HG03095 (cell line): Measurements from ENCODE around the gene TRIM46.
"Not testable (repeated sequence)": the region's sequence is repeated elsewhere in the genome, so short reads cannot be mapped to it uniquely, and the experiment has no call there.

Experiments
- ATAC-seq: cut with Tn5 transposase; IDR thresholded peaks from one replicate; pipeline ENCODE4 v1.9.1; 2021; ENCODE audit warnings: moderate library complexity; ENCODE audit not compliant: unreplicated experiment

TRIM46 gene

DNA sequence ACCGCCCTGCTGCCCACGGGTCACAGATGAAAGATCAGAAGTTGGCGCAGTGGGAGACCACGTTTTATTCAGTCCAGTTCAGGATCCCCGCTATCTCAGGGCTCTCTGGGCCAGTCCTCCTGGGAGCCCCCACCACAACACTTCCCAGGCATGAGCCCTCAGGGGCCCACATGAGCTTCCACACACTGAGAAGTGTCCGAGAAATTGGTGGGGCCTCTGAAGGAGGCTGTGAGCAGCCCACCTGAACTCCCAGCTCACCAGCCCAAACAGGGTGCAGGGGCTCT, 12.1 kb downstream of the TRIM46 start:
- ATAC-seq: no peak

DNA sequence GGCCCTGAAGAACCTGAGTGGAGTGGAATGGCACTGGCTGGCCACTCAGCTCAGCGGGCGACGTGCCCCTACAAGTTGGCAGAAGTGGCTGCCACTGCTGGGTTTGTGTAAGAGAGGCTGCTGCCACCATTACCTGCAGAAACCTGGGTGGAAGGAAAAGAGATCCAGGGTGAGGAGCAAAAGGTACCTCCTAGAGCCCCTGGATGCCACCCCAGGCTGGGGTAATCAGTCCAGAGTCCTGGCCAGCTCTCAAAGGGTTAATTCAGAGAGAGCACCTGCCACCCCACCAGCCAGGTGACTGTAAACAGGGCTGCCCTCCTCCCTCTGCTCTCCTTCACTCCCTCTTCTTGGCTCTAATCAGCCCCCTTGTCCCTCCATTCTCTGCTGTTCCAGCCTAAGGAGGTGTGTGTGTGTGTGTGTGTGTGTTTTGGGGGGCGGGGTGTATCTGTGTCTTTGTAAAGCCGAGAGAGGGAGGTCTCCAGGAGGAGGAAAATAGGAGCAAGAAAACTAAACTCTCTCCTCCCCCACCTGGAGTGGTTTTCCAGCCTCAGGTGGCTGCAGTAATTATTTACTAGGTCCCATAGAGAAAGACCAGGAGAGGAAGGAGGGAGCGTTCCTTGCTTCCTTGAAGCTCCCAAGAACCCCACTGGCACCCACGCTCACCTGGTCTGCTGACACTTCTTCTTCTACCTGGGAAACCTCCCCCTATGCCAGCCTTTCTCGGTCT, 12.6 kb downstream of the TRIM46 start:
- ATAC-seq: no peak

GRCh38 chr1:155186794-155187455, 13.3 kb downstream of the TRIM46 start:
- ATAC-seq: no peak

GRCh38 chr1:155187456-155187891, 13.8 kb downstream of the TRIM46 start:
- no peak for ATAC-seq

- no peak for ATAC-seq
These were observed 14.6 kb downstream of the TRIM46 start for GRCh38 chr1:155188268-155188667.

DNA sequence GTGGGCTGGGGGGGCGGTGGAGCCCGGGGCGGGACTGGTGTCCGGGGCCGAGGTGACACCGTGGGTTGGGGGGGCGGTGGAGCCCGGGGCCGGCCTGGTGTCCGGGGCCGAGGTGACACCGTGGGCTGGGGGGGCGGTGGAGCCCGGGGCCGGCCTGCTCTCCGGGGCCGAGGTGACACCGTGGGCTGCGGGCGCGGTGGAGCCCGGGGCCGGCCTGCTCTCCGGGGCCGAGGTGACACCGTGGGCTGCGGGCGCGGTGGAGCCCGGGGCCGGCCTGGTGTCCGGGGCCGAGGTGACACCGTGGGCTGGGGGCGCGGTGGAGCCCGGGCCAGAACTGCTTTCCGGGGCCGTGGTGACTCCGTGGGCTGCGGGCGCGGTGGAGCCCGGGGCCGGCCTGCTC, 16.3 kb downstream of the TRIM46 start:
- not testable (repeated sequence) for ATAC-seq

DNA sequence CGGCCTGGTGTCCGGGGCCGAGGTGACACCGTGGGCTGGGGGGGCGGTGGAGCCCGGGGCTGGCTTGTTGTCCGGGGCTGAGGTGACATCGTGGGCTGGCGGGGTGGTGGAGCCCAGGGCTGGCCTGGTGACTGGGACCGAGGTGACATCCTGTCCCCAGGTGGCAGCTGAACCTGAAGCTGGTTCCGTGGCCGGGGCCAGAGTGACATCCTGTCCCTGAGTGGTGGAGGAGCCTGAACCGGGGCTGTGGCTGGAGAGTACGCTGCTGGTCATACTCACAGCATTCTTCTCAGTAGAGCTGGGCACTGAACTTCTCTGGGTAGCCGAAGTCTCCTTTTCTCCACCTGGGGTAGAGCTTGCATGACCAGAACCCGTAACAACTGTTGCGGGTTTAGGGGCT, 18.3 kb downstream of the TRIM46 start:
- ATAC-seq: no peak

DNA sequence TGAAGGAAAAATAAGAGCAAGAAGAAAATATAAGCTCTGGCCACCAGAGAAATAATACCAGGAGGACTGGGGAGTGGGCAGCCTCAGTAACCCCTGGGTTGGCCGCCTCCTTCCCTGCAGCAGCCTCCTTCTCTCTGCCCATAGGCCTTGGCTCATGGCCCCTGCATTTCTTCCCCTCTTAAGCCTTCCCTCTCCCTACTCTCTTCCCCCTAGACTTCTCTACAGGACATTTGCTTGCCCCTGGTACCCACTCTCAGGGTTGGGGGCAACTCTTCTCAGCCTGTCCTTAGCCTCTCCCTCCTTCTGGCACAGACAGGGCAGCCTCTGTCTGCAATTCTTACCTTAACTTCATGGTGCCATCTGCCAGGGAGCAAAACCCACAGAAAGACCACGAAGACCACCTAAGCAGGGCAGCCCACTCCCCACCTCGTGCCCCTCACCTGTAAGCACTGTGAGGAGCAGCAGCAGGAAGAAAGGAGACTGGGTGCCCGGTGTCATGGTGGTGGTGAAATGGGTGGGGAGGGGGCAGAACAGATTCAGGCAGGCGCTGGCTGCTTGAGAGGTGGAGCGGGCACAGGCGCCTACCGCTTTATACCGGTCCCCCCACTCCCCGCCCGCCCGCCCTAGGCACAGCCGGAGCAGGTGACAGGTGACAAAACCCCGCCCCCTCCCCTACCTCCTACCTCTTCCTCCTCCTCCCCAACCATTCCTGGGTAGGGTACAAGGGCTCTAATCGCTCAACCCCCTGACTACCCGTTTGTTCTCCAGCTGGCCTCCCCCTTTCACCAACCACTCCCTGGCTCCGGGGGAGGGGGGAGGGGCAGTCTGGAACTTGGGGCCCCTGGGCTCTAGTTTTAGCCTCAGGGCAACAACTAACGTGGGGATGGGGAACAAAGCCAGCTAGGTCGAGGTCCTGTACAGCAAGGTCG, 19.0 kb downstream of the TRIM46 start:
- ATAC-seq: no peak

- peak; percentile 58 for ATAC-seq
These were observed 19.8 kb downstream of the TRIM46 start for GRCh38 chr1:155193275-155193990.

DNA sequence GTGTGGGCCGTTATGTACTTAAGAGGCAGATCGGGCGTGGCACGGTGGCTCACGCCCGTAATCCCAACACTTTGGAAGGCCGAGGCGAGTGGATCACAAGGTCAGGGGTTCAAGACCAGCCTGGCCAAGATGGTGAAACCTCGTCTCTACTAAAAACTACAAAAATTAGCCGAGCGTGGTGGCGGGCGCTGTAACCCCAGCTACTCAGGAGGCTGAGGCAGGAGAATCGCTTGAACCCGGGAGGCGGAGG, 20.3 kb downstream of the TRIM46 start:
- not testable (repeated sequence) for ATAC-seq

GRCh38 chr1:155195201-155196102, 21.8 kb downstream of the TRIM46 start:
- no peak for ATAC-seq

GRCh38 chr1:155196103-155196892, 22.6 kb downstream of the TRIM46 start:
- no peak for ATAC-seq

DNA sequence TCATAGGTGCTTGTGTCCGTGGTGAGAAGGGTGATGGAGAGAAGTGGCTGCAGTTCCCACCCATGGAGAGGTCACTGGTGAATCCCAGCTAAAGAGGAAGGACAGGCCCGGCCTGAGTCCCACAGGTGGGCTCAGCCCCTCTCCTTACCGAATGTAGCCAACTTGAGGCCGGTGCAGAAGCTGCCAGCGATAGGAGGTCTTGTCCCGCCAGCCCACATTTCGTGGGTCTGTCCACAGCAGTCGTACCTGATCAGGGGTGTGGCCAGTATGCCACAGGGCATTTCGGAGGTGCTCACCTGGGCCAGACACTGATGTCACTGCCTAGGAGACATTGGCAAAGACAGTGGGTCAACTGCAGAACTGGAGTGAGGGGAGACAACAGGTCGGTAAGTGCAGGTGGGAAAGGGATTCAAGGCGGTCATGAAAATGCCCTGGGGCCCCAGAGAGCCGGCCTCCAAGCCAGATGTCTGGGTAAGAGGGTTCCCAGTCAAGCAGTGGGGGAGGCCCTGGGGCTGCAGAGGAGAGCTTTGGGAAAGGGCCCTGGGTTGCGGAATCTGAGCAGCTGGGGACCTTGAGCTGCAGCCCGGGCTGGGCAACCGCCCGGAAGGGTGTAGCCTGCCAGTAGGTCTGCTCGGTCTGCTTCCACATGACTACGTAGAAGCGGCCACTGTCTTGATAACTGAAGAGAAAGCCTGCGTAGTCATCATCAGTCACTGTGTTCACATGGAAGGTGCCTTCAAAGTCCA, 23.4 kb downstream of the TRIM46 start:
- no peak for ATAC-seq

GRCh38 chr1:155197901-155198546, 24.4 kb downstream of the TRIM46 start:
- ATAC-seq: no peak

DNA sequence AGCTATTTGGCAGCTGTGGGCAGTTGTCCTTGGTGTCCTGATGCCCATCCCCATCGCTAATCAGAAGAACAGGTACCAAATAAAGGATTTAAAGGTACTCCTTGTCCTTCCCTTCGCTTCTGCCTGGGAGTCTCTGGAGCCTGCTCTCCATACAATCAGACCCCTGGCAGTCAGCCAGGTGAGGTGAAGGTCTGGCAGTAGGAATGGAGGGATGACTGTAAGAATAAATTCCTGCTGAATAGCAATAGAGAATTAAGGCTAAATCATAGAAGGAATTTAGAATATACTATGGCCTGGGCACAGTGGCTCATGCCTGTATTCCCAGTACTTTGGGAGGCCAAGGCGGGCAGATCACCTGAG, 24.9 kb downstream of the TRIM46 start:
- no peak for ATAC-seq

DNA sequence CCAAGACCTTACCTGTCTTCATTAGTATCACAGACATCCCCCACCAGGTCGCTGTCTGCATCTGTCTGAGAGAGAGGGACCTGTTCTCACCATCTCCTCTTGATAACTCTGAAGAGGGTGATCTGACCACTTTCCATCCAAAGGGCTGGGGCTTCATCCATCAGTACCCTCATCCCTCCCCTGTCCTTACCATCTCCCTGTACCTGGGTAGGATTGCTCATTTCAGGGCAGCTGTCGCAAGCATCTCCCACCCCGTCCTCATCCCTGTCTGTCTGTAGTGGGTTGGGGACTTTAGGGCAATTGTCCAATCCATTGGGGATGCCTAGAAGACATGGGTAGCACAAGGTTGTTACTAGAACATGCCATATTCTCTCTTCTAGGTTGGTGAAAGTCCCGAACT, 26.1 kb downstream of the TRIM46 start:
- ATAC-seq: no peak

GRCh38 chr1:155200920-155201319, 27.3 kb downstream of the TRIM46 start:
- ATAC-seq: no peak

- no peak for ATAC-seq
These were observed 28.5 kb downstream of the TRIM46 start for GRCh38 chr1:155202198-155202597.
